OCI-LY3 (cell line): Measurements from ENCODE around the gene PGA5.

Experiments used
- H2AFZ ChIP-seq: fragments of 200-600, 300-600 bp; shearing (Covaris generic); 2 replicates; pipeline ENCODE4 v1.6.0; 2014; ENCODE audit warnings: antibody characterized with exemption, low read depth, low read length
- H3K27ac ChIP-seq: fragments of 200-600, 300-600 bp; sonication (generic); 2 replicates; pipeline ENCODE4 v1.5.1; 2014; ENCODE audit warnings: mild to moderate bottlenecking, low read length, moderate library complexity, mixed read lengths
- H3K27me3 ChIP-seq: fragments of 200-600, 300-600 bp; sonication (generic); 2 replicates; pipeline ENCODE4 v1.6.1; 2014; ENCODE audit warnings: low read depth, low read length, mixed read lengths
- H3K36me3 ChIP-seq: fragments of 200-600, 300-600 bp; sonication (generic); replicated peaks from 2 replicates; pipeline ENCODE3; 2014; ENCODE audit warnings: low read depth, low read length, mixed read lengths
- H3K4me1 ChIP-seq: fragments of 300-600, 200-600 bp; sonication (generic); 2 replicates; pipeline ENCODE4 v1.6.1; 2014; ENCODE audit warnings: low read length, mixed read lengths
- H3K4me2 ChIP-seq: fragments of 200-600, 300-600 bp; sonication (generic); 2 replicates; pipeline ENCODE4 v1.6.1; 2014; ENCODE audit warnings: low read length, mixed read lengths
- H3K4me3 ChIP-seq: fragments of 300-600, 200-600 bp; sonication (generic); 2 replicates; pipeline ENCODE4 v1.5.1; 2014; ENCODE audit warnings: antibody characterized with exemption, mild to moderate bottlenecking, low read length, moderate library complexity
- H3K79me2 ChIP-seq: fragments of 300-600, 200-600 bp; shearing (Covaris generic); 2 replicates; pipeline ENCODE4 v1.6.1; 2014; ENCODE audit warnings: mild to moderate bottlenecking, low read length, mixed read lengths
- H3K9ac ChIP-seq: fragments of 300-600, 200-600 bp; shearing (Covaris generic); 2 replicates; pipeline ENCODE4 v1.6.0; 2014; ENCODE audit warnings: mild to moderate bottlenecking, low read length, moderate library complexity
- H3K9me3 ChIP-seq: fragments of 200-600, 300-600 bp; shearing (Covaris generic); 2 replicates; pipeline ENCODE4 v1.6.1; 2014; ENCODE audit warnings: low read length, mixed read lengths; ENCODE audit not compliant: insufficient read depth
- H4K20me1 ChIP-seq: fragments of 200-600, 300-600 bp; sonication (generic); 2 replicates; pipeline ENCODE4 v1.6.1; 2016; ENCODE audit warnings: low read length, mixed read lengths; ENCODE audit not compliant: insufficient read depth
- CTCF ChIP-seq: fragments of 200-600, 300-600 bp; sonication (generic); IDR thresholded peaks from 2 replicates; pipeline ENCODE4 v1.5.1; 2014; ENCODE audit warnings: antibody characterized with exemption, low read length, low read depth
- EZH2phosphoT487 ChIP-seq: fragments of 200-600 bp; shearing (Covaris generic); IDR thresholded peaks from 2 replicates; pipeline ENCODE4 v1.6.1; 2018; ENCODE audit warnings: antibody characterized with exemption, mixed run types, low read depth

Gene PGA5

GRCh38 chr11:61297341-61297740 lies 56.4 kb downstream of the PGA5 start:
- no peak for TF ChIP-seq EZH2phosphoT487
- no peak for TF ChIP-seq CTCF
- Histone ChIP-seq H3K79me2 (peaks cover 12% of the 10 kb centered on the region), H4K20me1 (no peaks in the 10 kb centered on the region), H3K27ac (peak overlapping the region; percentile 5; the same call in 1 of the 2 replicates), H3K9ac (no peak overlapping the region), H3K4me3 (no peak overlapping the region), H2AFZ (no peak overlapping the region), H3K9me3 (no peaks in the 10 kb centered on the region), H3K4me2 (no peak overlapping the region), H3K4me1 (peaks cover 15% of the 10 kb centered on the region; the same call in 1 of the 2 replicates), H3K36me3 (peaks cover 43% of the 10 kb centered on the region), H3K27me3 (no peaks in the 10 kb centered on the region)

- Histone ChIP-seq H3K27me3 (no peaks in the 10 kb centered on the region), H3K4me1 (peaks cover 15% of the 10 kb centered on the region; the same call in 1 of the 2 replicates), H3K27ac (peak overlapping the region; percentile 5; the same call in 1 of the 2 replicates), H3K4me2 (no peak overlapping the region), H3K9ac (no peak overlapping the region), H4K20me1 (no peaks in the 10 kb centered on the region), H3K36me3 (peaks cover 47% of the 10 kb centered on the region), H3K4me3 (no peak overlapping the region), H3K79me2 (peaks cover 8% of the 10 kb centered on the region), H3K9me3 (no peaks in the 10 kb centered on the region), H2AFZ (no peak overlapping the region)
- TF ChIP-seq EZH2phosphoT487 (no peak), CTCF (no peak)
Observed at GRCh38 chr11:61297746-61298145, 56.8 kb downstream of the PGA5 start.

- H3K9me3 ChIP-seq = no peaks in the 10 kb centered on the region
- peaks cover 2% of the 10 kb centered on the region; the same call in 1 of the 2 replicates for H3K79me2 ChIP-seq
- no peak overlapping the region for H3K4me3 ChIP-seq
- H3K36me3 ChIP-seq = peaks cover 54% of the 10 kb centered on the region
- no peak for TF ChIP-seq EZH2phosphoT487
- no peak for TF ChIP-seq CTCF
- H4K20me1 ChIP-seq = no peaks in the 10 kb centered on the region
- peaks cover 10% of the 10 kb centered on the region; the same call in 1 of the 2 replicates for H3K4me1 ChIP-seq
- no peak overlapping the region for H3K9ac ChIP-seq
- no peak overlapping the region for H3K4me2 ChIP-seq
- H3K27ac ChIP-seq = no peak overlapping the region
- no peak overlapping the region for H2AFZ ChIP-seq
- no peaks in the 10 kb centered on the region for H3K27me3 ChIP-seq
Observed at GRCh38 chr11:61298663-61299244, 57.8 kb downstream of the PGA5 start.
